ENCODE data around the gene GRK7. TPM values are rescaled to one million over a fixed set of nuclear protein-coding genes. Genes with fewer than 3 reads are reported as not detected.

GRK7 gene
- total RNA-seq, 4 donors from 2014 or later = 0.12 to 0.46 TPM; not detected in 2

- no peak for ATAC-seq (ENCODE audit: low FRiP score)
- no peak for TF ChIP-seq CTCF (IDR thresholded peaks at IDR 0.05)
- no peak for DNase-seq (ENCODE audit: low spot score)
Observed at GRCh38 chr3:141737678-141738021, 25.6 kb upstream of the GRK7 start.

- DNase-seq (ENCODE audit: low spot score) = peak; percentile 86
- peak; percentile 98 for ATAC-seq (ENCODE audit: low FRiP score)
Observed at GRCh38 chr3:141738022-141738890, 25.0 kb upstream of the GRK7 start, which contains the start of gene RNF7. Gene RNF7 (plus strand): TSS chr3:141738298. CDS start chr3:141738342, 44 bp downstream.

GRCh38 chr3:141738891-141739363, 24.3 kb upstream of the GRK7 start:
- DNase-seq (ENCODE audit: low spot score) = no peak
- peak; percentile 2 for ATAC-seq (ENCODE audit: low FRiP score)
- TF ChIP-seq CTCF (IDR thresholded peaks at IDR 0.05) = no peak

More at GRCh38 chr3:141738022-141738890, 25.0 kb upstream of the GRK7 start, which contains the start of gene RNF7:
- peak in 2 of 3 donors; percentile 36 to 92 for TF ChIP-seq CTCF (IDR thresholded peaks at IDR 0.05)

- no peak for TF ChIP-seq CTCF (IDR thresholded peaks at IDR 0.05)
- ATAC-seq (ENCODE audit: low FRiP score) (no peak), DNase-seq (ENCODE audit: low spot score) (no peak)
Observed at GRCh38 chr3:141739731-141740130, 23.5 kb upstream of the GRK7 start.

DNA sequence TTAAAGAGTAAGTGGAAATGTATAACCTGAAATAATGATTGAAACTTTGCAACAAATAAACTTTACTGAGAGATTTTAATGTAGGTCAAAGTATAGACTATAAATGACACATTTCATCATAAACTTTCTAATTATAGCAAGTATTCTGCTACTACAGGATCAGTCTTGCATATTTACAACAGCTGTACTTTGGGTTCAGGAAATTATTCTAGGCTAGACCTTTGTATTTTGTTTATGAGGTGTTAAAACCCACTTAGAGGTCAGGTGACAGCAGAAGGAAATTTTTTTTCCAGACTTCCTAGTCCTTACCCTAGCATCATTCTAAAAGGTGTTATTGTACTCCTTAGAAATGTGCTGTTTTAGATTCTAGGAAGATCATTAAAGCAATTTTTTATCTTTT, 22.9 kb upstream of the GRK7 start:
- no peak for TF ChIP-seq CTCF (IDR thresholded peaks at IDR 0.05)
- ATAC-seq (ENCODE audit: low FRiP score) (no peak), DNase-seq (ENCODE audit: low spot score) (no peak)

- ATAC-seq (ENCODE audit: low FRiP score) = no peak
- DNase-seq (ENCODE audit: low spot score) = no peak
- no peak for TF ChIP-seq CTCF (IDR thresholded peaks at IDR 0.05)
Observed at GRCh38 chr3:141743305-141743704, 19.9 kb upstream of the GRK7 start.

DNA sequence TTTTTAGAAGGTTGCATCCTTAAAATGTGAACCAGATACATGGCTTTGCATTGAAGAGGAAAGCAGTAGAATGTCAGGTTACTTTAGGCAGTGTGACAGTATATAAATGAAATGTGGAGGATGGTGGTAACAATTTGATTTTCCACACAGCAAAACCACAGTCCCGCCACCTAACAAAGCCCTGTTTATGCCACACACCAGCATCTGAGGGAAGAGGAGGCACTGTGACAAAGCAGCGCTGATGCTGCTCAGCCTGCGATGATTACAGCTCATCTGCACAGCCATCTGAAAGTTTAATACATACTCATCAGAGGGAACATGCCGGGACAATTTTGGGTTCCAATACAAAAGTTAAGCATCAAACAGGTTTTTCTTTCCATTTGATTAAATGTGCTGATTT, 16.2 kb upstream of the GRK7 start:
- DNase-seq (ENCODE audit: low spot score) = no peak
- TF ChIP-seq CTCF (IDR thresholded peaks at IDR 0.05) = no peak
- no peak for ATAC-seq (ENCODE audit: low FRiP score)

Measured in omental fat pad (tissue), 4 donors.